Suprapubic skin (tissue), 4 donors: ENCODE results near the gene SFMBT1. TPM values are rescaled to one million over a fixed set of nuclear protein-coding genes. Genes with fewer than 3 reads are reported as not detected.

Experiments used
- DNase-seq, 2 donors: peaks; one replicate each; pipeline ENCODE4 v3.0.0-alpha.2; 2019; ENCODE audit warnings: low spot score in 2 of 2
- H3K27ac ChIP-seq: fragments of 200-600 bp; sonication (generic); one replicate; pipeline ENCODE4 v1.5.1; 2019
- H3K27me3 ChIP-seq: fragments of 200-600 bp; sonication (generic); one replicate; pipeline ENCODE4 v1.5.1; 2019
- H3K36me3 ChIP-seq: fragments of 200-600 bp; sonication (generic); one replicate; pipeline ENCODE4 v1.5.1; 2019
- H3K4me1 ChIP-seq: fragments of 200-600 bp; sonication (generic); one replicate; pipeline ENCODE4 v1.5.1; 2019
- H3K4me3 ChIP-seq: fragments of 200-600 bp; sonication (generic); one replicate; pipeline ENCODE4 v1.5.1; 2019; ENCODE audit warnings: mild to moderate bottlenecking
- H3K9me3 ChIP-seq: fragments of 200-600 bp; sonication (generic); one replicate; pipeline ENCODE4 v1.5.1; 2019
- CTCF ChIP-seq, 2 donors: fragments of 200-600 bp in 1 of 2; fragments of 450-650 bp in 1 of 2; sonication (generic) in 1 of 2; IDR thresholded peaks; one replicate each; pipeline ENCODE4 v1.5.1; 2016 to 2019; ENCODE audit warnings: antibody characterized with exemption in 2 of 2, mild to moderate bottlenecking in 1 of 2, moderate library complexity in 1 of 2
- EP300 ChIP-seq: sonication (generic); formaldehyde crosslinking; IDR thresholded peaks from one replicate; pipeline ENCODE4 v1.6.1; 2017; ENCODE audit warnings: antibody characterized with exemption
- POLR2A ChIP-seq, 2 donors: fragments of 450-650 bp; IDR thresholded peaks; one replicate each; pipeline ENCODE4 v1.6.1; 2017; ENCODE audit warnings: antibody characterized with exemption in 2 of 2, mild to moderate bottlenecking in 2 of 2, moderate library complexity in 2 of 2
- POLR2AphosphoS5 ChIP-seq, 3 donors: sonication (generic); formaldehyde crosslinking; IDR thresholded peaks; one replicate each; pipeline ENCODE4 v1.6.1; 2017; ENCODE audit warnings: antibody characterized with exemption in 3 of 3
- WGBS: methylation state at CpG from one replicate; pipeline ENCODE4 v1.1.5; 2018; 5-methylcytosine and 5-hydroxymethylcytosine counted together
- total RNA-seq, 4 donors: library from RNA; depleted of rRNA; stranded (reverse); fragments of >200 nt; gene quantifications; one replicate each; pipeline ENCODE4 v1.1.0, GENCODE V29; 2016

Gene SFMBT1
- total RNA-seq, 4 donors from 2014 or later, result 9.7 to 25.5 (median 13.1) TPM

GRCh38 chr3:52882377-52882776 is 163.5 kb downstream of the SFMBT1 start:
- no peak for DNase-seq
- no peak for TF ChIP-seq POLR2A (IDR thresholded peaks at IDR 0.05)
- no peak for TF ChIP-seq EP300
- TF ChIP-seq POLR2AphosphoS5 (IDR thresholded peaks at IDR 0.05), result no peak
- no peak for TF ChIP-seq CTCF (IDR thresholded peaks at IDR 0.05)
- Histone ChIP-seq H3K9me3 (no peaks in the 10 kb centered on the region), H3K4me1 (no peaks in the 10 kb centered on the region), H3K27ac (no peak overlapping the region), H3K4me3 (no peak overlapping the region), H3K36me3 (no peaks in the 10 kb centered on the region), H3K27me3 (no peaks in the 10 kb centered on the region)
- WGBS, result 98% methylated on average over 4 of the region's 4 CpGs

GRCh38 chr3:52881871-52882270 is 164.0 kb downstream of the SFMBT1 start:
- Histone ChIP-seq H3K36me3 (no peaks in the 10 kb centered on the region), H3K27me3 (no peaks in the 10 kb centered on the region), H3K4me1 (no peaks in the 10 kb centered on the region), H3K9me3 (no peaks in the 10 kb centered on the region), H3K4me3 (no peak overlapping the region), H3K27ac (no peak overlapping the region)
- TF ChIP-seq POLR2AphosphoS5 (IDR thresholded peaks at IDR 0.05) (no peak), POLR2A (IDR thresholded peaks at IDR 0.05) (no peak), CTCF (IDR thresholded peaks at IDR 0.05) (no peak), EP300 (no peak)
- no peak for DNase-seq
- WGBS, result 82% methylated on average over 4 of the region's 4 CpGs

GRCh38 chr3:52880474-52880873 is 165.4 kb downstream of the SFMBT1 start:
- Histone ChIP-seq H3K4me3 (no peak overlapping the region), H3K27ac (no peak overlapping the region), H3K36me3 (no peaks in the 10 kb centered on the region), H3K4me1 (no peaks in the 10 kb centered on the region), H3K9me3 (no peaks in the 10 kb centered on the region), H3K27me3 (no peaks in the 10 kb centered on the region)
- WGBS, result 89% methylated on average over 3 of the region's 3 CpGs
- no peak for TF ChIP-seq POLR2AphosphoS5 (IDR thresholded peaks at IDR 0.05)
- no peak for TF ChIP-seq EP300
- TF ChIP-seq CTCF (IDR thresholded peaks at IDR 0.05), result no peak
- no peak for TF ChIP-seq POLR2A (IDR thresholded peaks at IDR 0.05)
- no peak for DNase-seq

GRCh38 chr3:52880047-52880446 is 165.8 kb downstream of the SFMBT1 start:
- WGBS, result 88% methylated on average over 5 of the region's 5 CpGs
- Histone ChIP-seq H3K27ac (no peak overlapping the region), H3K36me3 (no peaks in the 10 kb centered on the region), H3K27me3 (no peaks in the 10 kb centered on the region), H3K4me1 (no peaks in the 10 kb centered on the region), H3K9me3 (no peaks in the 10 kb centered on the region), H3K4me3 (no peak overlapping the region)
- TF ChIP-seq EP300, result no peak
- TF ChIP-seq POLR2A (IDR thresholded peaks at IDR 0.05), result no peak
- no peak for TF ChIP-seq POLR2AphosphoS5 (IDR thresholded peaks at IDR 0.05)
- TF ChIP-seq CTCF (IDR thresholded peaks at IDR 0.05), result no peak
- no peak for DNase-seq

- no peak for TF ChIP-seq EP300
- no peak for TF ChIP-seq POLR2AphosphoS5 (IDR thresholded peaks at IDR 0.05)
- TF ChIP-seq POLR2A (IDR thresholded peaks at IDR 0.05), result no peak
- TF ChIP-seq CTCF (IDR thresholded peaks at IDR 0.05), result no peak
- Histone ChIP-seq H3K27me3 (no peaks in the 10 kb centered on the region), H3K4me1 (no peaks in the 10 kb centered on the region), H3K4me3 (no peak overlapping the region), H3K36me3 (no peaks in the 10 kb centered on the region), H3K9me3 (no peaks in the 10 kb centered on the region), H3K27ac (no peak overlapping the region)
- WGBS, result 82% methylated on average over 4 of the region's 4 CpGs
- no peak for DNase-seq
These were observed 166.3 kb downstream of the SFMBT1 start for GRCh38 chr3:52879581-52879980.
